Trophoblast cell (in vitro differentiated cells and primary cell): ENCODE measurements around the gene FAM236A.
"Not testable (repeated sequence)": the region's sequence is repeated elsewhere in the genome, so short reads cannot be mapped to it uniquely, and the experiment has no call there.

Experiments used
- DNase-seq, 2 donors: peaks; one replicate each; pipeline ENCODE4 v3.0.0-alpha.2; 2016
- H2AFZ ChIP-seq: 2 replicates; pipeline ENCODE4 v1.6.1; 2013; ENCODE audit warnings: low read length, moderate library complexity, mild to moderate bottlenecking; ENCODE audit not compliant: insufficient read depth, poor library complexity
- H2AK5ac ChIP-seq: 2 replicates; pipeline ENCODE4 v1.6.1; 2013; ENCODE audit warnings: mild to moderate bottlenecking, low read length
- H2BK120ac ChIP-seq: 2 replicates; pipeline ENCODE4 v1.6.1; 2013; ENCODE audit warnings: low read length, mild to moderate bottlenecking, moderate library complexity; ENCODE audit not compliant: insufficient read depth, poor library complexity
- H2BK12ac ChIP-seq: 2 replicates; pipeline ENCODE4 v1.6.1; 2013; ENCODE audit warnings: mild to moderate bottlenecking, low read length, moderate library complexity
- H2BK5ac ChIP-seq: 2 replicates; pipeline ENCODE4 v1.6.1; 2013; ENCODE audit warnings: low read length, low read depth, moderate library complexity, mild to moderate bottlenecking; ENCODE audit not compliant: poor library complexity
- H3K14ac ChIP-seq: 2 replicates; pipeline ENCODE4 v1.6.1; 2013; ENCODE audit warnings: mild to moderate bottlenecking, low read length
- H3K18ac ChIP-seq: 2 replicates; pipeline ENCODE4 v1.6.1; 2013; ENCODE audit warnings: mild to moderate bottlenecking, low read length
- H3K23ac ChIP-seq: 2 replicates; pipeline ENCODE4 v1.6.1; 2013; ENCODE audit warnings: low read length
- H3K27ac ChIP-seq: 2 replicates; pipeline ENCODE4 v1.5.1; 2013; ENCODE audit warnings: low read depth, mild to moderate bottlenecking, inconsistent platforms, low read length, moderate library complexity
- H3K27me3 ChIP-seq: 2 replicates; pipeline ENCODE4 v1.6.1; 2013; ENCODE audit warnings: inconsistent platforms, mild to moderate bottlenecking, low read length, moderate library complexity; ENCODE audit not compliant: insufficient read depth
- H3K36me3 ChIP-seq, 2 experiments: 1 replicate in 1 of 2; 2 replicates in 1 of 2; pipeline ENCODE4 v1.6.1; 2013; ENCODE audit warnings: low read length in 2 of 2, mild to moderate bottlenecking in 2 of 2, moderate library complexity in 1 of 2; ENCODE audit not compliant: insufficient read depth in 2 of 2, control insufficient read depth in 1 of 2
- H3K4ac ChIP-seq: 2 replicates; pipeline ENCODE4 v1.6.1; 2013; ENCODE audit warnings: low read depth, mild to moderate bottlenecking, low read length, moderate library complexity
- H3K4me1 ChIP-seq, 2 experiments: 1 replicate in 1 of 2; 2 replicates in 1 of 2; pipeline ENCODE4 v1.6.1; 2013; ENCODE audit warnings: low read length in 2 of 2, mild to moderate bottlenecking in 2 of 2, moderate library complexity in 1 of 2; ENCODE audit not compliant: insufficient read depth in 2 of 2, control insufficient read depth in 1 of 2
- H3K4me2 ChIP-seq: 2 replicates; pipeline ENCODE4 v1.6.1; 2013; ENCODE audit warnings: inconsistent platforms, mild to moderate bottlenecking, low read length, moderate library complexity
- H3K4me3 ChIP-seq: 2 replicates; pipeline ENCODE4 v1.5.1; 2013; ENCODE audit warnings: mild to moderate bottlenecking, low read depth, low read length, inconsistent platforms
- H3K79me1 ChIP-seq: one replicate; pipeline ENCODE4 v1.6.1; 2013; ENCODE audit warnings: low read length
- H3K79me2 ChIP-seq: 2 replicates; pipeline ENCODE4 v1.6.1; 2013; ENCODE audit warnings: low read length, mild to moderate bottlenecking; ENCODE audit not compliant: control insufficient read depth, insufficient read depth, poor library complexity
- H3K9ac ChIP-seq: 2 replicates; pipeline ENCODE4 v1.6.1; 2013; ENCODE audit warnings: mild to moderate bottlenecking, low read length
- H3K9me3 ChIP-seq: 2 replicates; pipeline ENCODE4 v1.6.1; 2013; ENCODE audit warnings: low read depth, mild to moderate bottlenecking, control low read depth, inconsistent platforms, low read length; ENCODE audit not compliant: insufficient read depth
- H4K12ac ChIP-seq: 2 replicates; pipeline ENCODE4 v1.6.1; 2013; ENCODE audit warnings: low read depth, mild to moderate bottlenecking, low read length, moderate library complexity
- H4K8ac ChIP-seq: 2 replicates; pipeline ENCODE4 v1.6.1; 2013; ENCODE audit warnings: low read depth, mild to moderate bottlenecking, low read length, moderate library complexity
- H4K91ac ChIP-seq: one replicate; pipeline ENCODE4 v1.6.1; 2013; ENCODE audit warnings: low read depth, mild to moderate bottlenecking, low read length, moderate library complexity
- WGBS: extraction: QIAGEN DNeasy Blood & Tissue Kit; methylation state at CpG from one replicate; pipeline ENCODE4 v1.1.7; 2013; ENCODE audit warnings: missing lambda C conversion rate; ENCODE audit not compliant: insufficient read length, insufficient coverage; ENCODE audit errors: extremely low coverage; 5-methylcytosine and 5-hydroxymethylcytosine counted together

The FAM236A gene

DNA sequence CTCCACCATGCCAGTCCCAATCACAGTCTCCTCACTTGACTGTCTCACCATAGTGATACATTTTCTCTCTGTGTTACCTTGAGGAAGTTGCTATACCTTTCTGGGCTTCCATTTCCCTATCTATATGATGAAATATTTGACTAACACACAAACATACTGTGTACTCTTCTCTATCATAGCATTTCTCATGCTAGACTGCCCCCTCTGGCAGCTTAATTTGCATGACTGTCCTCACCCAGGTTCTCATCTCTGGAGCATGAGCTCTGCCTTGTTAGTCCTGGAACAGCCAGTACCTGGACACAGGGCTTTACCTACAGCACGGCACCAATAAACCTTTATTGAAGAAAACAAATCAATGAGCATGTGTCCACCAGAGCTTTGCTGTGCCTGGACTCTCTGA is 5.7 kb upstream of the FAM236A start:
- H3K27me3 ChIP-seq, H3K23ac ChIP-seq, H3K18ac ChIP-seq, H4K12ac ChIP-seq, H3K4me3 ChIP-seq, H3K14ac ChIP-seq, H3K79me1 ChIP-seq, H3K4ac ChIP-seq, DNase-seq, H4K8ac ChIP-seq, H3K9me3 ChIP-seq, H2BK5ac ChIP-seq, H3K27ac ChIP-seq, H3K4me2 ChIP-seq, H2AK5ac ChIP-seq, H3K4me1 ChIP-seq, H3K79me2 ChIP-seq, H3K9ac ChIP-seq, H4K91ac ChIP-seq, H3K36me3 ChIP-seq, H2BK12ac ChIP-seq, H2BK120ac ChIP-seq, H2AFZ ChIP-seq: not testable (repeated sequence)
- no CpG with 5 or more reads among the region's 1 CpG for WGBS

DNA sequence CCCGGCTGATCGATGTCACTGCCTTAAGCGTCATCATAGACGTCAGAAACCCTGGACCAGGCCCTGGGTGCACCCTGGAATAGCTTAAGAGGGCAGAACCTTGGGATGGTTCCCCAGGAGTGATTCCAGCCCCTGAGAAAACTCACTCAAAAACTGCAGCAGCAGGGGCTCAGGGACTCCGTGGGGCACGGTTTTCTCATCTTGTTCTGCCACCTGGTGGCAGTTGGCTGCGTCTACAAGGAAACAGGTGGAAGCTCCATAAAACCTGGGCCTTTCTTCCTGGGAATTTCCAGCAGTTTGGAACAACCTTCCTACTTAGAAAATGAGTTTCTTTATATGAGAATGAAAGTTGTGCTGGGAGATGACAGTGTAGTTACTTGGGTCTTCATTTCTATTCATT is 1.6 kb upstream of the FAM236A start:
- not testable (repeated sequence) for H3K4me1 ChIP-seq, H2AFZ ChIP-seq, H4K8ac ChIP-seq, H2BK12ac ChIP-seq, H3K9me3 ChIP-seq, H3K27ac ChIP-seq, H2BK5ac ChIP-seq, H3K4me2 ChIP-seq, H3K4ac ChIP-seq, H3K23ac ChIP-seq, H3K14ac ChIP-seq, H2AK5ac ChIP-seq, H3K79me1 ChIP-seq, H3K27me3 ChIP-seq, H3K79me2 ChIP-seq, H3K4me3 ChIP-seq, H3K9ac ChIP-seq, H2BK120ac ChIP-seq, H3K18ac ChIP-seq, H4K12ac ChIP-seq, H3K36me3 ChIP-seq, DNase-seq, H4K91ac ChIP-seq
- no CpG with 5 or more reads among the region's 7 CpGs for WGBS

DNA sequence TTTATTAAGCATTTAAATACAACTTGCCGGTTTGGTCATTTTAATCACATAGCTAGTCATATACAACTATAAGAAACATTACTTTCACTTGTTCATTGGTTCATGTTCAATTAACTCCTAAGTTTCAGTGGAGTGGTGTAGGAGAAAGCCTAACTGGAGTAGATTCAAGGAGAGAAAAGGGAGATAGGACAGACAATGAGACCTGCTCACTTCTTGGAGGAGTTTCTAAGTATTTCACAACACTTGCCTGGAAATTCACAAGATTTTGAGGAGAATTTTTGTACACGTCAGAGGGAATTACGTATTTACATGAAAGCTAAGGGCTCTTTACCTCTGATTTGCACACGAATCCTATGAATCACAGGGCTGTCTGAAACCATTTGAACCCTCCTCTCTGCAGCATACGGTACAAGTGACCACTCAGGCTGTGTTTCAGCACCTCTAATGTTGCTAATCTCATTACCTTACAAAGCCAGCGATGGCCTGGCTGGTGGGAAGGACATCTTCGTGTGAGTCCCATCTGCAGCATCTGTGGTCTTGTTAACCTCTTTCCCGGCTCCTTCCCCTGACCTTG is 1.0 kb upstream of the FAM236A start:
- H2AK5ac ChIP-seq, H3K4me2 ChIP-seq, H3K14ac ChIP-seq, H2BK5ac ChIP-seq, DNase-seq, H4K12ac ChIP-seq, H4K91ac ChIP-seq, H3K79me2 ChIP-seq, H4K8ac ChIP-seq, H3K36me3 ChIP-seq, H3K9me3 ChIP-seq, H3K27me3 ChIP-seq, H3K4me1 ChIP-seq, H2BK12ac ChIP-seq, H3K23ac ChIP-seq, H2BK120ac ChIP-seq, H3K18ac ChIP-seq, H3K79me1 ChIP-seq, H3K9ac ChIP-seq, H3K27ac ChIP-seq, H3K4me3 ChIP-seq, H3K4ac ChIP-seq, H2AFZ ChIP-seq: not testable (repeated sequence)
- WGBS = no CpG with 5 or more reads among the region's 8 CpGs

DNA sequence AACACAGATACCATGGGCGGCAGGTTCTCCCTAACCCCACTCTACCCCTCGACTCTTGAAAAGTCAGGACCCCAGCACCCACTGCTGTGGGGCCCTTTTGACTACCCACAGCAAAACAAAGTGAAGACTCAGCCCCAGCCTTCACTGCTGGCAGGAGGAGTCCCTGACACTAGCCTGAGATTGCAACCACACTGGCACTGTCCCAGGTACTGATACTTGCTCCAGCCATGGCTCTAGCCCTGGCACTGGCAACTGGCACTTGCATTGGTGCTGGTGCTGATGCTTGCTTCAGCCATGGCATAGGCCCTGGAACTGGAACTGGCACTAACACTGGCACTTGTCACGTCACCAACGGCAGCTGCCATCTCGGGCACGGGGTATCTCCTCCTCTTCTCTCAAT is 4.3 kb downstream of the FAM236A start:
- not testable (repeated sequence) for H3K27me3 ChIP-seq, H3K9me3 ChIP-seq, H3K27ac ChIP-seq, DNase-seq, H2BK120ac ChIP-seq, H3K18ac ChIP-seq, H2BK12ac ChIP-seq, H3K36me3 ChIP-seq, H3K9ac ChIP-seq, H3K14ac ChIP-seq, H2BK5ac ChIP-seq, H4K91ac ChIP-seq, H4K8ac ChIP-seq, H3K4me3 ChIP-seq, H3K79me1 ChIP-seq, H3K4me1 ChIP-seq, H4K12ac ChIP-seq, H3K4ac ChIP-seq, H2AFZ ChIP-seq, H2AK5ac ChIP-seq, H3K23ac ChIP-seq, H3K4me2 ChIP-seq, H3K79me2 ChIP-seq
- WGBS = no CpG with 5 or more reads among the region's 6 CpGs
